Right renal cortex interstitium (tissue), 3 donors: Measurements from ENCODE around the gene LAMA1. TPM values are rescaled to one million over a fixed set of nuclear protein-coding genes. Genes with fewer than 3 reads are reported as not detected.

Experiments used
- DNase-seq, 3 donors: peaks; one replicate each; pipeline ENCODE4 v3.0.0-alpha.2; 2013; ENCODE audit warnings: low read depth in 3 of 3, low spot score in 2 of 3
- polyA plus RNA-seq, 3 donors: library from polyadenylated mRNA; unstranded; fragments of 120-200 nt; gene quantifications; one replicate each; pipeline ENCODE4 v1.2.1, GENCODE V29; 2013; ENCODE audit not compliant: insufficient read length in 3 of 3

Gene LAMA1
- polyA plus RNA-seq, 3 donors, result 68.4 to 73.8 (median 72.4) TPM

GRCh38 chr18:6921571-6921970 is 196.0 kb downstream of the LAMA1 start:
- DNase-seq, result no peak

- peak; percentile 33 to 52 (median 39) for DNase-seq
These were observed 197.3 kb downstream of the LAMA1 start for GRCh38 chr18:6920099-6920955.

- no peak for DNase-seq
These were observed 200.5 kb downstream of the LAMA1 start for GRCh38 chr18:6917072-6917471.

GRCh38 chr18:6901286-6901926 is 216.2 kb downstream of the LAMA1 start:
- no peak for DNase-seq

GRCh38 chr18:6891788-6892187 is 225.8 kb downstream of the LAMA1 start:
- no peak for DNase-seq

Other genes with a start within 250 kb of the LAMA1 start
- gene LRRC30, start 113.3 kb upstream of the LAMA1 start, polyA plus RNA-seq, result under 1 TPM; 0.18 to 0.40 (median 0.22) TPM